Trophoblast cell (in vitro differentiated cells and primary cell): Measurements from ENCODE around the gene USP36.

Experiments
- DNase-seq, 2 donors: peaks; one replicate each; pipeline ENCODE4 v3.0.0-alpha.2; 2016
- H2AFZ ChIP-seq: 2 replicates; pipeline ENCODE4 v1.6.1; 2013; ENCODE audit warnings: low read length, moderate library complexity, mild to moderate bottlenecking; ENCODE audit not compliant: insufficient read depth, poor library complexity
- H2AK5ac ChIP-seq: 2 replicates; pipeline ENCODE4 v1.6.1; 2013; ENCODE audit warnings: mild to moderate bottlenecking, low read length
- H2BK120ac ChIP-seq: 2 replicates; pipeline ENCODE4 v1.6.1; 2013; ENCODE audit warnings: low read length, mild to moderate bottlenecking, moderate library complexity; ENCODE audit not compliant: insufficient read depth, poor library complexity
- H2BK12ac ChIP-seq: 2 replicates; pipeline ENCODE4 v1.6.1; 2013; ENCODE audit warnings: mild to moderate bottlenecking, low read length, moderate library complexity
- H2BK5ac ChIP-seq: 2 replicates; pipeline ENCODE4 v1.6.1; 2013; ENCODE audit warnings: low read length, low read depth, moderate library complexity, mild to moderate bottlenecking; ENCODE audit not compliant: poor library complexity
- H3K14ac ChIP-seq: 2 replicates; pipeline ENCODE4 v1.6.1; 2013; ENCODE audit warnings: mild to moderate bottlenecking, low read length
- H3K18ac ChIP-seq: 2 replicates; pipeline ENCODE4 v1.6.1; 2013; ENCODE audit warnings: mild to moderate bottlenecking, low read length
- H3K23ac ChIP-seq: 2 replicates; pipeline ENCODE4 v1.6.1; 2013; ENCODE audit warnings: low read length
- H3K27ac ChIP-seq: 2 replicates; pipeline ENCODE4 v1.5.1; 2013; ENCODE audit warnings: low read depth, mild to moderate bottlenecking, inconsistent platforms, low read length, moderate library complexity
- H3K27me3 ChIP-seq: 2 replicates; pipeline ENCODE4 v1.6.1; 2013; ENCODE audit warnings: inconsistent platforms, mild to moderate bottlenecking, low read length, moderate library complexity; ENCODE audit not compliant: insufficient read depth
- H3K36me3 ChIP-seq, 2 experiments: 1 replicate in 1 of 2; 2 replicates in 1 of 2; pipeline ENCODE4 v1.6.1; 2013; ENCODE audit warnings: low read length in 2 of 2, mild to moderate bottlenecking in 2 of 2, moderate library complexity in 1 of 2; ENCODE audit not compliant: insufficient read depth in 2 of 2, control insufficient read depth in 1 of 2
- H3K4ac ChIP-seq: 2 replicates; pipeline ENCODE4 v1.6.1; 2013; ENCODE audit warnings: low read depth, mild to moderate bottlenecking, low read length, moderate library complexity
- H3K4me1 ChIP-seq, 2 experiments: 1 replicate in 1 of 2; 2 replicates in 1 of 2; pipeline ENCODE4 v1.6.1; 2013; ENCODE audit warnings: low read length in 2 of 2, mild to moderate bottlenecking in 2 of 2, moderate library complexity in 1 of 2; ENCODE audit not compliant: insufficient read depth in 2 of 2, control insufficient read depth in 1 of 2
- H3K4me2 ChIP-seq: 2 replicates; pipeline ENCODE4 v1.6.1; 2013; ENCODE audit warnings: inconsistent platforms, mild to moderate bottlenecking, low read length, moderate library complexity
- H3K4me3 ChIP-seq: 2 replicates; pipeline ENCODE4 v1.5.1; 2013; ENCODE audit warnings: mild to moderate bottlenecking, low read depth, low read length, inconsistent platforms
- H3K79me1 ChIP-seq: one replicate; pipeline ENCODE4 v1.6.1; 2013; ENCODE audit warnings: low read length
- H3K79me2 ChIP-seq: 2 replicates; pipeline ENCODE4 v1.6.1; 2013; ENCODE audit warnings: low read length, mild to moderate bottlenecking; ENCODE audit not compliant: control insufficient read depth, insufficient read depth, poor library complexity
- H3K9ac ChIP-seq: 2 replicates; pipeline ENCODE4 v1.6.1; 2013; ENCODE audit warnings: mild to moderate bottlenecking, low read length
- H3K9me3 ChIP-seq: 2 replicates; pipeline ENCODE4 v1.6.1; 2013; ENCODE audit warnings: low read depth, mild to moderate bottlenecking, control low read depth, inconsistent platforms, low read length; ENCODE audit not compliant: insufficient read depth
- H4K12ac ChIP-seq: 2 replicates; pipeline ENCODE4 v1.6.1; 2013; ENCODE audit warnings: low read depth, mild to moderate bottlenecking, low read length, moderate library complexity
- H4K8ac ChIP-seq: 2 replicates; pipeline ENCODE4 v1.6.1; 2013; ENCODE audit warnings: low read depth, mild to moderate bottlenecking, low read length, moderate library complexity
- H4K91ac ChIP-seq: one replicate; pipeline ENCODE4 v1.6.1; 2013; ENCODE audit warnings: low read depth, mild to moderate bottlenecking, low read length, moderate library complexity
- WGBS: extraction: QIAGEN DNeasy Blood & Tissue Kit; methylation state at CpG from one replicate; pipeline ENCODE4 v1.1.7; 2013; ENCODE audit warnings: missing lambda C conversion rate; ENCODE audit not compliant: insufficient read length, insufficient coverage; ENCODE audit errors: extremely low coverage; 5-methylcytosine and 5-hydroxymethylcytosine counted together

USP36 gene

GRCh38 chr17:78771758-78772382 is 68.7 kb downstream of the USP36 start:
- Histone ChIP-seq H4K91ac (no peak overlapping the region), H3K4me1 (peaks cover 7 to 10% of the 10 kb centered on the region in 2 experiments), H2BK120ac (no peak overlapping the region), H3K9ac (no peak overlapping the region), H3K27me3 (no peaks in the 10 kb centered on the region), H3K79me1 (no peaks in the 10 kb centered on the region), H3K27ac (no peak overlapping the region), H4K12ac (no peak overlapping the region), H2BK5ac (no peak overlapping the region), H3K4me3 (no peak overlapping the region), H3K18ac (no peak overlapping the region), H3K36me3 (no peaks in the 10 kb centered on the region), H2AK5ac (no peak overlapping the region), H3K23ac (no peak overlapping the region), H4K8ac (no peak overlapping the region), H2AFZ (no peak overlapping the region), H3K4ac (no peak overlapping the region), H3K79me2 (no peaks in the 10 kb centered on the region), H2BK12ac (no peak overlapping the region), H3K9me3 (no peaks in the 10 kb centered on the region), H3K4me2 (no peak overlapping the region), H3K14ac (no peak overlapping the region)
- DNase-seq, result no peak
- no CpG with 5 or more reads among the region's 6 CpGs for WGBS

GRCh38 chr17:78769196-78769773 is 71.3 kb downstream of the USP36 start:
- no peak overlapping the region for H3K27ac ChIP-seq
- no peak overlapping the region for H3K23ac ChIP-seq
- no peaks in the 10 kb centered on the region for H3K79me2 ChIP-seq
- no peak overlapping the region for H2BK5ac ChIP-seq
- H4K91ac ChIP-seq, result no peak overlapping the region
- H3K4me3 ChIP-seq, result no peak overlapping the region
- H2AFZ ChIP-seq, result no peak overlapping the region
- H3K4me2 ChIP-seq, result no peak overlapping the region
- H3K79me1 ChIP-seq, result peaks cover 2% of the 10 kb centered on the region
- H3K4me1 ChIP-seq, result peaks cover 10 to 13% of the 10 kb centered on the region in 2 experiments
- no peak overlapping the region for H3K14ac ChIP-seq
- no peak overlapping the region for H3K9ac ChIP-seq
- no peak overlapping the region for H2BK120ac ChIP-seq
- no peak overlapping the region for H2AK5ac ChIP-seq
- H3K36me3 ChIP-seq, result no peaks in the 10 kb centered on the region
- H3K18ac ChIP-seq, result peak overlapping the region; percentile 14
- no peaks in the 10 kb centered on the region for H3K27me3 ChIP-seq
- no peak overlapping the region for H2BK12ac ChIP-seq
- no peaks in the 10 kb centered on the region for H3K9me3 ChIP-seq
- H4K8ac ChIP-seq, result no peak overlapping the region
- no peak overlapping the region for H4K12ac ChIP-seq
- DNase-seq, result no peak
- H3K4ac ChIP-seq, result no peak overlapping the region
- no CpG with 5 or more reads among the region's 7 CpGs for WGBS

GRCh38 chr17:78767806-78768205 is 72.8 kb downstream of the USP36 start:
- Histone ChIP-seq H3K9ac (no peak overlapping the region), H4K91ac (no peak overlapping the region), H4K12ac (no peak overlapping the region), H3K27me3 (no peaks in the 10 kb centered on the region), H3K14ac (no peak overlapping the region), H3K79me1 (peaks cover 2% of the 10 kb centered on the region), H3K18ac (no peak overlapping the region), H3K4ac (no peak overlapping the region), H4K8ac (no peak overlapping the region), H2AFZ (no peak overlapping the region), H3K23ac (no peak overlapping the region), H3K27ac (no peak overlapping the region), H3K36me3 (no peaks in the 10 kb centered on the region), H2BK120ac (no peak overlapping the region), H3K4me2 (no peak overlapping the region), H3K79me2 (no peaks in the 10 kb centered on the region), H3K4me3 (no peak overlapping the region), H3K9me3 (no peaks in the 10 kb centered on the region), H2AK5ac (no peak overlapping the region), H2BK12ac (no peak overlapping the region), H2BK5ac (no peak overlapping the region), H3K4me1 (peaks cover 10 to 13% of the 10 kb centered on the region in 2 experiments)
- DNase-seq, result no peak
- no CpG with 5 or more reads among the region's 4 CpGs for WGBS

DNA sequence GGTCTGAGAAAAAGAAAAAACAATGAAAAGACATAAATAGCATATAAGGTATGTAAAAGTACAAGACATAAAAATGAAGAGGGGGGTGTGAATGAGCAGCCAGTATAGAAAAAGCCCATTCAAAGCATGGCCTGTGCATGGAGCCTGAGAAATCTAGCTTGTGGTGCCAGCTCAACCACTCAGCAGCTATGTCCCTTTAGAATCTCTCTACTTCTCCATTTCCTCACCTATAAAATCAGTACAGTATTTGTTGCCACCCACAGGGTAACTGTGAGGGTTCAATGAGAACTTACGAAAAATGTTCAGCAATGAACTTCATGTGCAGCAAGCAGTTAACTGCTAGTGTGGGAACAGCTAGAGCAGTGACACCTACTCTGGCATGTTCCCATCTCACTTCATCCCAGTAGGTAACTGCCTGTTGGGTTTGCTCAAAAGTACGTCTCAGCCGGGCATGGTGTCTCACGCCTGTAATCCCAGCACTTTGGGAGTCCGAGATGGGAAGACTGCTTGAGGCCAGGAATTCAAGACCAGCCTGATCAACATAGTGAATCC is 73.8 kb downstream of the USP36 start:
- no peak overlapping the region for H3K4ac ChIP-seq
- H3K14ac ChIP-seq, result no peak overlapping the region
- H3K79me2 ChIP-seq, result no peaks in the 10 kb centered on the region
- H2AK5ac ChIP-seq, result no peak overlapping the region
- peak overlapping the region; percentile 30 for H4K91ac ChIP-seq
- H3K79me1 ChIP-seq, result peaks cover 2% of the 10 kb centered on the region
- H2BK120ac ChIP-seq, result no peak overlapping the region
- no peaks in the 10 kb centered on the region for H3K27me3 ChIP-seq
- H3K4me3 ChIP-seq, result no peak overlapping the region
- no peak overlapping the region for H3K9ac ChIP-seq
- no peak overlapping the region for H2BK12ac ChIP-seq
- no CpG with 5 or more reads among the region's 5 CpGs for WGBS
- H3K18ac ChIP-seq, result peak overlapping the region; percentile 16
- no peaks in the 10 kb centered on the region for H3K9me3 ChIP-seq
- H3K23ac ChIP-seq, result no peak overlapping the region
- peaks cover 10 to 13% of the 10 kb centered on the region in 2 experiments for H3K4me1 ChIP-seq
- no peak overlapping the region for H2AFZ ChIP-seq
- no peak overlapping the region for H4K12ac ChIP-seq
- no peak overlapping the region for H3K4me2 ChIP-seq
- H3K36me3 ChIP-seq, result no peaks in the 10 kb centered on the region
- H2BK5ac ChIP-seq, result no peak overlapping the region
- H3K27ac ChIP-seq, result no peak overlapping the region
- no peak overlapping the region for H4K8ac ChIP-seq
- DNase-seq, result no peak
